ENCODE results near the gene SMS.
"Not testable (repeated sequence)": the region's sequence is repeated elsewhere in the genome, so short reads cannot be mapped to it uniquely, and the experiment has no call there.

The SMS gene

DNA sequence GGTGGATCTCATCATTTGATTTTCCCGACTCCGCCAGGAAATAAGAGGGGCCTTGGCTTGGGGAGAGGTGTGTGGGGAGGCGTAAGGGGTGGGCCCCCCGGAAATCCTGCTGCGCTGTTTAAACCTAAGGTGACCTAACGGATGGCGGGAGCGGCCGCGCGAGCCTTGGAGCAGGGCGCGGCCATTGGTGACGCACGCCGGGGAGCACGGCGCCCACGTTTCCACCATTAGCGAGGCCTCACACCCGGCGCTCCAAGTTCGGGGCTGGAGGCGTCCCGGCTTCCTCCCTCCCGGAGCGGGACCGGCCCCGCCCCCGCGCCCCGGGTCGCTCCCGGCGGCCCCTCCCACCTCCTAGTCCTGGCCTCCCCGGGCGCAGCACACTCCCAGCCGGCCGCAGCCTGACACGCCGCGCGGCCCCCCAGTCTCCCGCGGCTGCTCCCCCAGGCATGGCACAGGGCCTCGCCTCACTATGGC is at the start of gene SMS:
TSS of gene SMS (plus strand) at position 354 of the 474 bp plus-strand sequence. CDS start at position 470, 116 bp downstream.
- DNase-seq = peak; percentile 78

DNA sequence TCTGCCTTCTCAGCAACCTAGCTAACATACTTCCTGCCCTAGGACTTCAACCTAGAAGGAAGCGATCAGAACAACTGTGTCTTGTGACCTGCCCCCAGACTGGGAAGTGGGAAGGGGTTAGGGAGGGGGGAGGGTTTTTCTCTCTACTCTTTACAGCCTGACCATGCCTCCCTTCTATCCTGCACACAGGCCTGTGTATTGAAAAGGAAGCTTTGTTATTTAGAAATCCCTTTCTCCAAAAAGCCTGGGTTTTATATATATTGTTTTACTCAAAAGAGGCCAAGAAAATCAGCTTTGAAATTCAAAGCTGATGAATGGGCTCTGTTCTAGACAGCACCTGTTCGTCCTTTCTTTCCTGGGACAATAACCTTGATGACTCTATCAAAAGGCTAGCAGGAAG is 35.2 kb upstream of the SMS start:
- DNase-seq = no peak

DNA sequence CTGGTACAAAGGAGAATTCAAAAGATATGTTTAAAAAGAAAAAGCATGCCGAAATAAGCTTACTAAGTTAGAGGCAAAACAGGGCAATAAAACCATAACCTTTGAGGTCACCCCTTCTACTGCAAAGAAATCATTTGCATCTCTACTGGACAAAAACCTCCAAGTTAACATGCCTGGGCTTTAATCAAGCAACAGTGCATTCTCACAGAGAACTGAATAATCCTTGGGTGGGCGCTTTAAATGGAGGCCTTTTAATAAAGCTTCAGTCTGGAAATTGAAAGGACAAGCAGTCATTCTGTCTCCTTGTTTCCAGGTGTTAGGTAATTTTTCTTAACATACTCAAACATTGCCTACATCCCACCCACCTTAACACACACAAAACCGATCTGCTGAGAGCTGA is 34.6 kb upstream of the SMS start:
- no peak for DNase-seq

DNA sequence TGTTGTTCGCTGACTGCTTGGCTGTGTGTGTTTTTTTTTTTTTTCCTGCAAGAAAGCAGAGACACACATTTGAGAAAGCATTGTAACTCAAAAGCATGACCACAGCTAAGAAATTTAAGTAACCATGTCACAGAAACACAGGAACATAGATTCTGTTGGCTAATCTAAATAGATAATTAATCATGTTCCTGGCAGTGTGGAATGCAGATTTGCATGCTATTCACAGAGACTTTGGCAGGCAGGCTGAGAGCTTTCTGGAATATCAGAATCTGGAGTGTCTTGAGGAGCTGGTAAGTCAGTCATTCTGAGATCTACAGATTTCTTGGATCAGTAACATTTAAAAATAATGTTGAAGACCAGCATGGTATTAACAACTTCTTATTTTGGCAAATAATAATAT is 33.2 kb upstream of the SMS start:
- DNase-seq = no peak

DNA sequence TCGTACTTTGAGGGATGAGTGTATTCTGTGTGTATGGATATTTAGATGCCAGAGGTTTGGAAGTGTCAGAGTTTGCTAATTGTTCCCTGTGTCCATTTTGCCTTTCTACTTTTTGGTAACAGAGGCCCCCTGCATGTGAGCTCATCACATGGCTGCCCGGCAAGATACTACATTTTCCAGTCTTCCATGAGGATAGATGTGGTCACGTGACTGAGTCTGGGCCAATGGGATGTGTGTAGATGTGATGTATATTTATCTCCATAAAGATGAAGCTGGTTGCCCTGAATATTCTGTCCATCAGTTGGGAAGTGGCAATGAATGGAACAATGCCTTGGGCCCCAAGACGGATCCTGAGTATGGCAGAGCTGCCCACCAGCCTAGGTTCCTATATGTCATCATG is 29.0 kb upstream of the SMS start:
- DNase-seq = no peak

DNA sequence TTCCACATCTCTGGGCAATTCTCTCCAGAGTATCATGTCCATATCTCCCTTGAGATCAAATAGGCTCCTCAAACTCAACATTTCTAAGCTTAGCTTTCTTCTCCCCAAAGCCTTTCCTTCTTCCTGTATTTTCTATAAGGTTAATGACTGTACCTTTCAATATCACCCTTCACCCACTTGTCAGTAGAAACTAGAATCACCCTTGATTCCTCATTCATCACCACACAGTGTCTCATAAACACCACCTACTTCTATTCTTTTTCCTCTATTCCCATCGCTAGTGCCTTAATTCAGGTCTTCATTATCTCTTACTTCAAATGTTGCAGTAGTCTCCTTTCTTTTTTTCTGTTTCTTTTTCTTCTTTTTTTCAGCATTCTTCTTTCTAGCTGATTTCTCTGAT is 28.3 kb upstream of the SMS start:
- no peak for DNase-seq

DNA sequence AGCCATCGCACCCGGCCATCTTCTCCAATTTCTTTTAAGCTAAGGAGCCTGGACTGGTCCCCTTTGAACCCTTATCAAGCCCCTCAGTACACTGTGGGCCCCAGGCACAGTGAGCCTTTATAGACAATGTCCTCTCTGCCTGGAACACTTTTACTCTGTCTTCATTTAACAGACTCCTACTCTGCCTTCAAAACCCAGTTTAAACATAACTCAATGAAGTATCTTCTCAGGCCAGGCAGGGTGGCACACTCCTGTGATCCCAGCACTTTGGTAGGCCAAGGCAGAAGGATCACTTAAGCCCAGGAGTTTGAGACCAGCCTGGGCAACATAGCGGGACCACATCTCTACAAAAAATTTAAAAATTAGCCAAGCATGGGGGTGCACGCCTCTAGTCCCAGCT is 27.5 kb upstream of the SMS start:
- no peak for DNase-seq

DNA sequence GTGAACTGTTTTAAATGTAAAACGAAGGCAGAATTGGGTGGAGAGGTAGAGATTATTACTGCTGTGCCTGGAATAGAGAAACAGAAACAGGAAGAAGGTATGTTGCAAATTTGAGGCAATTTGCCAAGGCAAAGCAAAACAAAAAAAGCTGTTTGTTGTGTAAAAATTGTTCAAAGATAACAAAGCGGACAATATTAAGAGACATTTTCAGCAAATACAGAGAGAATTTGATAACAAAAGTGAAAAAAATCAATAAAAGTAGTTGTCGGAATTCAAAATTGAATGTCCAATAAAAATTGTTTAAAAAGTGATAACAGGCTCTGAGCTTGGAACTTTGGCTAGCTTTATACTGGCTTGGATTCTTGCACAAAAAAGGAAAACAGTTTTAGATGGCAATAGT is 14.4 kb upstream of the SMS start:
- no peak for DNase-seq

DNA sequence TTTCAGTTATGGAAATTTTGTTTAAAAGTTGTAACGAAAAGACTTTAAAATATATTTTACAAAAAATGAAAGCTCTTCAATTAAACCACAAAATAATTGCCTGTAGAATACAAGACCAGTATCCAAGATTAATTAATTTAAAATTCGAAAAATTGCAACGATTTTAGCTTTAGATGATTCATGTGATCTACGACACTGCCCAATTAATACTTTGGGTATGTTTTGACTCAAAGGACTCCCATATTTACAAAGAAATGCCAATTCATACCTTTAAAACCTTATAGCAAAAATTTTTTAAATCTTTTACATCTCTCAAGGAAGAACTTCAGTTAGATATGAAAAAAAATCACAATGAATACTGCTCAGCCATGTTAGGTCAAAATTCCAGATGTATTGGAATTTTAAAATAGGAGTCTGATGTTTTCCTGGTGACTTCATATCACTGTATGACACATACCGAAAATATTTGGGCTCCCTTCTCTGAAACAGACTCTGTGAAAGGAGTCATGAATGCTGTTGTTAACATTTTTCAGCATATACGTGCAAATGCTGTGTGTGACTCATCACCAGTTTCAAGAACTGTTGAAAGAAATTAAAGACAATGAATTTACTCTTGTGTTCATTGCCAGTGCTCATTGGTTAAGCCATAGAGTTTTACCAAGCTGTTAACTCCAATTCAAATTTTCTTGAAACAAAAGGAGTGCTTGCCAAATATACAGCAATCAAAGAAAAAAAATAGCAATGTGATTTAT is 13.8 kb upstream of the SMS start:
- peak; percentile 71 for DNase-seq

DNA sequence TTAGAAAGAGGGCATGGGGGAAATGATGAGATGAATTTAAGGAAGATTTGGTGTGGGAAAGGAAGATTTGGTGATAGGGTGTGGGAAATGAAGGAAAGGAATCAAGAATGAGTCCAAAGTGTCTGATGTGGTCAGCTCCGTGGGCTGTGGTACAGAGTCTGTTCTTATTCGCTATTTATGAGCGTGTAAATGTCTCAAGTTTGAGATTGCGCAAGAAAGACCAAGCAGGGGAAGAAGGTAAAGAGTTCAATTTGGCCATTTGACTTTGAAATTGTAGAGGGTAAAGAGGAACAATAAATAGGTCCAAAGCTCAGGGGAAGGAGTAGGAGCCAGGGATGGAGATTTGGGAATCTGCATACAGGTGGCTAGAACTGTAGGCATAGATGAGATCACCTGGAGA is 11.3 kb upstream of the SMS start:
- DNase-seq = no peak

DNA sequence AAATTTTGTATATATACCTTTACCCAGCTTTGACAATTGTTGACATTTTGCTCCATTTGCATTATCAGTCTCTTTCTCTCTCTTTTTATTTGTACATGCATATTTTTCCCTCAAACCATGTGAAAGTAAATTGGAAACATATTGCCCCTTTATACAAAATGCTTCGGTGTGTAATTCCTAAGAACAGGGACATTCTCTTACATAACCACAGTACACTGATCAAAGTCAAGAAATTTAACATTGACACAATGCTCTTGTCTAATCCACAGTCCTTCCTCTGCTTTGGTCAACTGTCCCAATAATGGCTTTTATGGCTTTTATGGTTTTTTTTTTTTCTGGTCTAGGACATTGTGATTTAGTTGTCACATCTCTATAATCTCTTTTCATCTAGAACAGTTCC is 9.5 kb upstream of the SMS start:
- no peak for DNase-seq

DNA sequence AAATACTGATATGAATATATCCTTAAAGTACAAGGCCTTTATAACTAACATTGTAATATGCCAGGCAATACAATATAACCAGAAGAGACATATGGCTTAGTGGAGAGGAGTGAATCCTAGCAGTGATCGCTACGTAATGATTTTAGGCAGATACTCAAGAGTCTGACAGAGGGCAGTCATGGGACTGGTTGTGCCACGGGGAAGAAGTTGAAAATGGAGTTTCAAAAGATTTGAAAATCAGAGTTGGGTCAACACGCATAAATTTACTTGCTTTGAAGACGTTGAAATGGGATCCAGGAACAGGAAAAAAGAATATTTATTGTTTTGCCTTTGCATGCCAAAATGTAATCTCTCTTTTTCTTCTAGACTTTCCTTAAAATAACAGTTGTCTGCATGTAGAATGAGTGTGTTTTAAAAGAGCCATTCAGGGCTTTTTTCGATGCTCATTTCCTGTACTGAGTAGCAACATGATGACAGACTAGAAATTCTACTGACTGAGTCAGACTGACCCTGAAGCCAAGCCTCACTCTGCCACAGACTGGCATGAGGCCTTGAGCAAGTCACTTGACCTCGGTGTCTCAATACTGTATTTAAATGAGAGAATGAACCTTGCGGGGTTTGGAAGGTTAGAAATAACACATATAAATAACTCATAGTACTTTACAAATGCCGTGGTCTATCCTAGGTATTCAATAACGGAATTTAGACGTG is 8.1 kb upstream of the SMS start:
- DNase-seq = peak; percentile 45

DNA sequence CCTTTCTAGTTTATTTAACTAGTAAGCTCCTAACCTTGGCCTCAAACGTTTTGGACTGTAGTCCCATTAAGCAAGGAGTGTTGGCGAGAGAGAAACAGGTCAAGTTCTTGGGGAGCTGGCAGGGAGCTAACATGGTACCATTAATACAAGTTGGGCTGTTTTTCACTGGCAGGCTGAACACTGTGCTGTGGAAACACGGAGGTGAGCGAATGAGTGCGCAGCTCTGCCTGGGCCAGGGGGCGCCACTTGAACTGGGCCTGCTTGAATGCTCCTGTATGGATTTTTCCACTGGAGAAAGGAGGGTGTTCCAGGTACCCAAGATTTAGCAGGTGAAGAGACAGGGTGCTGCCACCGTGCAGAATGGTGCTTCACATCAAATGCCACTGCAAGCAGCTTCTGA is 7.4 kb upstream of the SMS start:
- DNase-seq = no peak

DNA sequence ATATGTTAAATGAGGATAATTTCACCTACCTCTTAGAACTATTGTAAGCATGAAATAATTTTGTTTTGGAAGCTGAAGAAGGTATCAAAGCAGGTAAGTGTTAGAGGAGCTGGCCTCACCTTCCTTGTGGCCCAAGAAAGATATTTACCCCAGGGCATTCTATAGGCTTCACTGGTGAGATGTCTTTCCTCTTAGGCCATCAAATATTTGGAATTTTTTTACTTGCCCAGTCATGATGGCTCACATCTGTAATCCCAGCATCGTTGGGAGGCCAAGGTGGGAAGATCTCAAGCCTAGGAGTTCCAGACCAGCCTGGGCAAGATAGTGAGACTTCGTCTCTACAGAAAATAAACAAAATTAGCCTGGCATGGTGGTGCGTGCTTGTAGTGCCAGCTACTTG is 6.1 kb upstream of the SMS start:
- DNase-seq = no peak

DNA sequence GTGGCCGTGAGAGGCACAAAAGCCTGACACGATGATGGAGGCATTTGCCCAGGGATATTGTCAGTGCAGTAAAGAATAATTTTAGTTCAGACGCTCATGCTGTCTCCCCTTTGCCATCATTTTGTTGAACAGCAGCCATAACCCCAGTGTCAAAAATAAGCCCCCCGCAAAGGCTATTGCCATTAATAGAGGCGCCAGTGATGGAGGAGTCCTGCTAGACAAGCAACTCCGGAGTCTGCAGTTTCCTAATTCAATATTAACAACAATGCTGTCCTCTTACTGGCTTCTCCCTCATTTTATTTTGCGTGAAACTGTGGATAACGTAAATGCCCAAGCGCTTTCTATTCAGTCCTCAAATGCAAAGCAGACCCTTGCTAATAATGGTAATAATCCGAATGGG is 603 bp upstream of the SMS start:
- DNase-seq = no peak

DNA sequence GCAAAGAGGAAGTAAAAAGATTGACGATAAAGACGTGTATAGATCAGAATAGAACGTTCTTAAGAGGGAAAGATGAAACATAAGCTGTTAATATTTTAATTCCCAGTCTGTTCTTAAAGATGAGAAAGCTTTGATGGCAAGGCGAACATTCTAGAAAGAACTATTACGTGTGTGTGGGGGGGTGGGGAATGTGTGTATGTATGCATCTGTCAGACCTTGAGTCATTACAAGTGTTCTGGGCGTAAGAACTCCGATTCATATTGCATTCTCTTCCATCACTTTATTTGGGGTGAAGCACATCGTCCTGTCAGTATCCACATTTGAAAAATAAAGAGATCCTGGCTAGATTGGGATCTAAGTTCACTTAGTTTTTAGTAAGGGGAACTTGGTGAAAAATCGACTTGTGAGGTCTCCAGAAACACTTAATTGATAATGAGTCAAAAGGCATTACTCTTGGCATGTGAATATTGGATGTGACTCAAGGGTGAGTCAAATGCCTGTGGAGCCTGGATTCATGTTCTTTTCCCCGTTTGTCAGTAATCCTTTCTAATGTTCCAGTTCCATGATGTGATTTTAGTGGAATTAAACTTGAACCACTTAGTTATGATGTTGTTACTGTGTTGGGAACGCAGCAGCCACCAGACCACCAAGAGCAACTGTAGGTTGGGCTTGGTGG is 3.1 kb downstream of the SMS start:
- DNase-seq = no peak

DNA sequence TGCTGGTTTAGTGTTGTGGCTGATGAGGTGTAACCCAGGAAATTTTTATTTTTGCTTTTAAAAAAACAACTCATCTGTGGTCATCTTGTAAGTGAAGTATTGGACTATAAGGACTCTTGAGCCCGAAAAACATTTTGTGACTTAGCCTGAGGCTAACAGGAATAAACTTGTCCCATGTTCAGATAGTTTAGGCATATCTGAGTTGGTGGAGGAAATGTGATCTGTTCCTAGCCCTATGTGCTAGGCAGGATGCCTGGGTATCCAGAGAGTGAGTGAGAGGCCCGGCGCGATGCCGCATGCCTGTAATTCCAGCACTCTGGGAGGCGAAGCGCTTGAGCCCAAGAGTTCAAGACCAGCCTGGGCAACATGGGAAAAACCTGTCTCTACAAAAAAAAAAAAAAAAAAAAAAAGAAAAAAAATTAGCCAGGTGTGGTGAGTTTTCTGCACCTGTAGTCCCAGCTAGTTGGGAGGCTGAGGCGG is 3.7 kb downstream of the SMS start:
- DNase-seq = no peak

DNA sequence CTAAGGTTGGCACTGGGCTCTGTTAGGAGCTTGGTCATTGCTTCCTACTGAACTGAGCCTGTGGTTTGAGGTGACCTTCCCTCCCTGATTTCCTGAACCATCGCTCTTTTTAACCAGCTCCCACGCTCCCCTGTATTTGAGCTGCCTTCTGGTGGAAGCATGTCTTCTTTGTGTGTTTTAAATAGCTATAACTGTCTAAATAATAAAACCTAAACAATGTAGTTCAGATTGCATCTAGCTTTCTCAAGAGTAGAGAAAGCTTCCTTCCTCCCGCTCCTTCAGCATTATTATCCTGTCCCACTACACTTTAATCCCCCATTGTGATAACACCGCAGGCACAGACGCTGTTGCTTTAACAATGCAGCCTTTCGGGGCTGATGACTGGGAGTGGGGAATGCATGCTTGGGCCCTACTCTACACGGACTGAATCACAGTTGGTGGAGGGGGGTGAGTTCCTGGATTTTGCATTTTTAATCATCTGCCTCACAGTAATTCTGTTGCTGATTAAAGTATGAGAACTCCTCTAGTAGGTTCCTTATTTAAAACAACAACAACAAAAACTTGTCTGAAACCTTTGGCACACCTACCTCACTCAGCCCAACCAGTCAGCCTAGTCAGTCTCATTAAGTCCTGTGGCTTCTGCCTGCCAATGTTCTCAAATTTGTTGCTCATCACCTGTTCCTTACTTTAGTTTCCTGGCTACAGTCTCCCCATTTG is 6.6 kb downstream of the SMS start:
- DNase-seq = no peak

DNA sequence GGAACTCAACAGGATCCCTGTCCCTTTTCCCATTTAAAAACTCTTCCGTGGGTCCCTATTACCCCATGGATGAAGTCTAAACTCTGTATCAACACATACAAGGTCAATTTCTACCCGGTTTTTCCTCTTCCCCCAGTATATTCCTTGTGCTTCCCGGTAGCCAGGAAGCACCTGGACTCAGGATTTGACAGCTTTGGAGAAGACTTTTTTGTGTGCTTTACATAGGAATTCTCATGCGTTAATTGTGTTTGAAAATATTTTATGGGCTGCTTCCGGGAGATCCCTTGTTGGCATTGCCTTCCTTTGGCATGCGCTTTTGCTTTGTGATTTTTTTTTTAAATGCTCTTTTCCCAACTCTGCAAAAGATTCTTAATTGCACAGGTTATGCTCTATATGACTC is 7.2 kb downstream of the SMS start:
- no peak for DNase-seq

DNA sequence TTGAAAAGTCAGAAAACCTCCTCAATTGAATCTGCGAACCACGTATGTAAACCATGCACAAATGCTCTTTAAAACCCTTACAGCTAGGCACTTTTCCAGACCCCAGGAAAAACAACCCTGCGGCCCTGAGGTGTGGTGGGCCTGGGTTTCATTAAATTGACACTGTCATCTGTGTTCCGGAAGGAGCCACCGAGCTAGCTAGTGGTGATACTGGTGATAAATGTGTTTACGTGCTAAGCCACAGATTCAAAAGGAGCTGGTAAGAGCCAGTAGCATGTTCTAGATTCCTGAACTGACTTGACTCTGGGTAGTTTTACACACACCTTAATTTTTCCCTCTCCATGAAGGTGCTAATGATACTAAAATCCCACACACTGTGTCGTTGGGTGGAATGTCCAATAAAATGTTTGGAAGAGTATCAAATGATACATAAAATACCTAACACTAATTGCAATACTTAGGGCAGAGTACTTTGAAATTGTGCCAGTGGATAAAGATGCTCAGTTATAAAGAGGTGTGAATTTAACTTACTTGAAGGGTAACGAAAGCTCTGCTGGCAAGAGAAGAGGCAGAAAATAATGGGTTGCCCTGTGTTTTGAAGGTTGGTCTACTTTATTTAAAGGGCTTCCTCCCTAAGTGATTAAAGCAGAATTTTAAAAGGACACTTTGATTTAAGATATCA is 8.5 kb downstream of the SMS start:
- DNase-seq = no peak

DNA sequence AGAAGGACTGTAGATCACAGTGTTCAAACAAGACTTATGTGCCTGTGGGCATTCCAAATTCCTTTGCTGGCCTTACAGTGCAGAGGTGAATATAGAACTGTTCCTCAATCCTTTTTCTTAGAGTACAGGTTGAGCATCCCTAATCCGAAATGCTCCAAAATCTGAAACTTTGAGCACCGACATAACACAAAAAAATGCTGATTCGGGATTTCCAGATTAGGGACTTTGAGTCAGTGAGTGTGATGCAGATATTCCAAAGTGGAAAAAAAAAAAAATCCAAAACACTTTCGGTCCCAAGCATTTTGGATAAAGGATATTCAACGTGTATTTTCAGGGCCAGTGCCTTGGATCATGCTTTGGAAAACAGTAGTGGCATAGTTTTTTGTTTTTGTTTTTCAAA is 9.2 kb downstream of the SMS start:
- DNase-seq = no peak

DNA sequence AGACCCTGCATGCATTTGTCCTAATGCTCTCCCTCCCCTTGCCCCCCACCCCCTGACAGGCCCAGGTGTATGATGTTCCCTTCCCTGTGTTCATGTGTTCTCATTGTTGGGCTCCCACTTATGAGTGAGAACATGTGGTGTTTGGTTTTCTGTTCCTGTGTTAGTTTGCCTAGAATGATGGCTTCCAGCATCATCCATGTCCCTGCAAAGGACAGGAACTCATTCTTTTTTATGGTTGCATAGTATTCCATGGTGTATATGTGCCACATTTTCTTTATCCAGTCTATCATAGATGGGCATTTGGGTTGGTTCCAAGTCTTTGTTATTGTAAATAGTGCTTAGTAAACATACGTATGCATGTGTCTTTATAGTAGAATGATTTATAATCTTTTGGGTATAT is 10.0 kb downstream of the SMS start:
- DNase-seq = not testable (repeated sequence)

DNA sequence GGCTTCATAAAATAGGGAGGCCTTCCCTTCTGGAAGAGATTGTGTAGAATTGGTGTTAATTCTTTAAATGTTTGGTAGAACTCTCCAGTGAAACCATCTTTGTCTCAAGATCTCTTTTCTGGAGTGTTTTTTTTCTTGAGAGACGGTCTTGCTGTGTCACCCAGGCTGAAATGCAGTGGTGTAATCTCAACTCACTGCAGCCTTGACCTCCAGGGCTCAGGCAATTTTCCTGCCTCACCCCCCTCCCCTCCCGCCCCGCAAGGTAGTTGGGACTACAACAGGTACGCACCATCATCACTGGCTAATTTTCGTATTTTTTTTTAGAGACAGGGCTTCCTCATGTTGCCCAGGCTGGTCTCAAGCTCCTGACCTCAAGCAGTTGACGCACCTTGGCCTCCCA is 12.1 kb downstream of the SMS start:
- no peak for DNase-seq

Measured in activated CD4-positive, alpha-beta T cell treated with anti-CD3 and anti-CD28 coated beads, Interleukin-2, Interleukin-6, amounts not matched to agents 100 ng/mL and 50 ng/mL, durations not matched to agents 16 hours and 8 hours (primary cell).